DND-41 (cell line): ENCODE measurements around the gene RTN4RL1.

ENCODE experiments used
- CTCF ChIP-seq: IDR thresholded peaks from 2 replicates; pipeline ENCODE4 v1.5.1; 2012; ENCODE audit warnings: borderline replicate concordance, low read length, moderate library complexity, mild to moderate bottlenecking; ENCODE audit not compliant: poor library complexity, severe bottlenecking; ENCODE audit errors: extremely low read depth
- EZH2 ChIP-seq: IDR thresholded peaks from 3 replicates; pipeline ENCODE4 v1.6.1; 2012; ENCODE audit warnings: borderline replicate concordance, low read depth, mild to moderate bottlenecking, moderate library complexity, low read length, inconsistent platforms; ENCODE audit not compliant: severe bottlenecking

- TF ChIP-seq CTCF (no peak), EZH2 (no peak)
These were observed 128.7 kb downstream of the RTN4RL1 start for GRCh38 chr17:1896243-1897104.
